Cardiac muscle cell (in vitro differentiated cells and primary cell): Measurements from ENCODE around the gene PPP2R1A. TPM values are rescaled to one million over a fixed set of nuclear protein-coding genes. Genes with fewer than 3 reads are reported as not detected.

ENCODE experiments used
- DNase-seq, 2 donors: peaks; one replicate each; pipeline versions ENCODE4 v3.0.0 to v3.0.0-alpha.2; 2010 to 2017; ENCODE audit warnings: low read depth in 1 of 2, low spot score in 1 of 2
- H3K27ac ChIP-seq: fragments of 200-600 bp; sonication (generic); 2 replicates; pipeline ENCODE4 v1.5.1; 2016
- H3K27me3 ChIP-seq: fragments of 200-600 bp; sonication (generic); 2 replicates; pipeline ENCODE4 v1.6.0; 2016; ENCODE audit warnings: control low read depth
- H3K36me3 ChIP-seq: fragments of 200-600 bp; sonication (generic); 2 replicates; pipeline ENCODE4 v1.5.1; 2016; ENCODE audit warnings: control low read depth
- H3K4me1 ChIP-seq: fragments of 200-600 bp; sonication (generic); 2 replicates; pipeline ENCODE4 v1.8.1; 2017; ENCODE audit warnings: low read depth, mild to moderate bottlenecking, mixed run types
- H3K4me3 ChIP-seq: fragments of 200-600 bp; sonication (generic); 2 replicates; pipeline ENCODE4 v1.5.1; 2016; ENCODE audit warnings: mild to moderate bottlenecking
- H3K9me3 ChIP-seq: fragments of 200-600 bp; sonication (generic); 2 replicates; pipeline ENCODE4 v1.5.1; 2017; ENCODE audit warnings: low read depth, mild to moderate bottlenecking, control low read depth
- CTCF ChIP-seq: IDR thresholded peaks from 2 replicates; pipeline ENCODE4 v1.5.1; 2012; ENCODE audit warnings: low read depth, mild to moderate bottlenecking, low read length
- polyA plus RNA-seq: library from polyadenylated mRNA; unstranded; fragments of >200 nt; fragmentation: Nextera tagmentation; extraction: Ambion mirVana; gene quantifications from 2 replicates; pipeline ENCODE4 v1.2.1, GENCODE V29; 2016
- total RNA-seq: library from RNA; depleted of rRNA; stranded (reverse); fragments of >200 nt; gene quantifications from 2 replicates; pipeline ENCODE4 v1.2.3, GENCODE V29; 2016

The PPP2R1A gene
- total and polyA plus RNA-seq, 2 experiments from 2014 or later: 724 to 821 TPM

DNA sequence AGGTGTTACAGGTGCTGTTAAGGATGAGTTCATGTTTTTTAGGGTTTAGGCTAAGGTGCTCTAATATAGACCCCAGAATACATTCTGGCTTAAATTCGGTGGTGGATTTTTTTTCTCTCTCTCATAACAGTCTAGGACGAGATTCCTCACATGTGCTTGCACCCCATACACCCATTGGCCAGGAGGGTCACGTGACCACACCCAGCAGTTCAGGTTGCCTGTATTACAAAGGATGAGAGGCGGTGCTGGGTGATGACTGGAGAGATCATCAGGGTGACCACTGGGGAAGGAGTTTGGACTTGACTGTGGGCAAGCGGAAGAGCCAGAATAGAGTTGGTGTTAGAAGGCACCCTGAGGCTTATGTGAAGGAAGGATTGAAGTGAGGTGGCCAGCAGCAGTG is 27.7 kb downstream of the PPP2R1A start:
- peaks cover 96% of the 10 kb centered on the region for H3K36me3 ChIP-seq
- no peak for TF ChIP-seq CTCF
- no peak overlapping the region for H3K27ac ChIP-seq
- no peak for DNase-seq
- no peaks in the 10 kb centered on the region for H3K27me3 ChIP-seq
- no peaks in the 10 kb centered on the region for H3K9me3 ChIP-seq
- H3K4me3 ChIP-seq: no peak overlapping the region
- no peaks in the 10 kb centered on the region for H3K4me1 ChIP-seq

GRCh38 chr19:52219611-52220010 is 29.8 kb downstream of the PPP2R1A start:
- H3K27me3 ChIP-seq: no peaks in the 10 kb centered on the region
- no peak overlapping the region for H3K4me3 ChIP-seq
- DNase-seq: no peak
- no peak for TF ChIP-seq CTCF
- H3K9me3 ChIP-seq: no peaks in the 10 kb centered on the region
- H3K36me3 ChIP-seq: peaks cover 94% of the 10 kb centered on the region
- H3K4me1 ChIP-seq: no peaks in the 10 kb centered on the region
- no peak overlapping the region for H3K27ac ChIP-seq

- H3K4me1 ChIP-seq: no peaks in the 10 kb centered on the region
- no peak overlapping the region for H3K4me3 ChIP-seq
- no peak for TF ChIP-seq CTCF
- no peak for DNase-seq
- H3K27ac ChIP-seq: no peak overlapping the region
- H3K36me3 ChIP-seq: peaks cover 91% of the 10 kb centered on the region
- no peaks in the 10 kb centered on the region for H3K27me3 ChIP-seq
- no peaks in the 10 kb centered on the region for H3K9me3 ChIP-seq
Observed at GRCh38 chr19:52221031-52221430, 31.2 kb downstream of the PPP2R1A start.

DNA sequence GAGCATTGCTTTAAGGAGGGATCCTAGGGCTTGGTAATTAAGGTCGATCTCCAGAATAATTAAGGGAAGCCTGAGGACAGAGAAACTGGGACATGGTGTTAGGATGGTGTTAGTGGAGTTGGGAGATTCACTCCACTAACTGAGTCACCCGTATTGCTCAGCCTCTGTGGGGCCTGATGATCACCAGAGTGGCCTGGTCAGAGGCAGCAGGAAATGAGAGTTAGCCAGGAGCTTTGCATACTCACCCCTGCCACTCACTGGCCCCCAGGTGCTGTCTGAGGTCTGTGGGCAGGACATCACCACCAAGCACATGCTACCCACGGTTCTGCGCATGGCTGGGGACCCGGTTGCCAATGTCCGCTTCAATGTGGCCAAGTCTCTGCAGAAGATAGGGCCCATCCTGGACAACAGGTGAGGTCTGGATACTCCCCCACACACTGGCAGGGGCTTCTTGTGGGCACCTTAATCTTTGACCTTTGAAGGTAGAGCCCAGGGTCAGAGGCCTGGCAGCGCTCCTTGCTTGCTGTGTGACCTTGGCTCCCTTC is 32.1 kb downstream of the PPP2R1A start:
- H3K4me1 ChIP-seq: no peaks in the 10 kb centered on the region
- peaks cover 91% of the 10 kb centered on the region for H3K36me3 ChIP-seq
- H3K27ac ChIP-seq: no peak overlapping the region
- TF ChIP-seq CTCF: no peak
- H3K27me3 ChIP-seq: no peaks in the 10 kb centered on the region
- DNase-seq: no peak
- no peaks in the 10 kb centered on the region for H3K9me3 ChIP-seq
- H3K4me3 ChIP-seq: no peak overlapping the region

- no peaks in the 10 kb centered on the region for H3K4me1 ChIP-seq
- H3K27ac ChIP-seq: no peak overlapping the region
- no peaks in the 10 kb centered on the region for H3K27me3 ChIP-seq
- H3K4me3 ChIP-seq: no peak overlapping the region
- TF ChIP-seq CTCF: no peak
- H3K9me3 ChIP-seq: no peaks in the 10 kb centered on the region
- no peak for DNase-seq
- H3K36me3 ChIP-seq: peaks cover 75% of the 10 kb centered on the region
Observed at GRCh38 chr19:52224211-52224610, 34.4 kb downstream of the PPP2R1A start.

- no peak for TF ChIP-seq CTCF
- Histone ChIP-seq H3K4me3 (no peak overlapping the region), H3K4me1 (no peaks in the 10 kb centered on the region), H3K27me3 (no peaks in the 10 kb centered on the region), H3K36me3 (peaks cover 51% of the 10 kb centered on the region), H3K9me3 (no peaks in the 10 kb centered on the region), H3K27ac (no peak overlapping the region)
- DNase-seq: no peak
Observed at GRCh38 chr19:52226652-52227051, 36.8 kb downstream of the PPP2R1A start.
